Measurements from ENCODE around the gene TMEM91.

Gene TMEM91

GRCh38 chr19:41424335-41425173 is 48.2 kb downstream of the TMEM91 start:
- H3K9me2 ChIP-seq (replicated peaks; ENCODE audit: insufficient read depth, low read length): no peaks in the 10 kb centered on the region
- no peaks in the 10 kb centered on the region for H3F3A ChIP-seq (ENCODE audit: insufficient read depth)
- H3K9ac ChIP-seq (ENCODE audit: low read length): no peak overlapping the region
- H3K27me3 ChIP-seq (ENCODE audit: low read length): no peaks in the 10 kb centered on the region
- no peaks in the 10 kb centered on the region for H3K79me2 ChIP-seq (ENCODE audit: insufficient read depth, low read length)
- H2AFZ ChIP-seq (ENCODE audit: low read depth, low read length, severe bottlenecking): no peak overlapping the region
- H3K36me3 ChIP-seq (ENCODE audit: low read length): no peaks in the 10 kb centered on the region
- no peaks in the 10 kb centered on the region for H3K9me3 ChIP-seq (ENCODE audit: insufficient read depth, low read length)
- H3K27ac ChIP-seq (ENCODE audit: low read depth, low read length): no peak overlapping the region
- H4K20me1 ChIP-seq (ENCODE audit: low read depth, low read length): no peaks in the 10 kb centered on the region
- TF ChIP-seq, protein P1, sequence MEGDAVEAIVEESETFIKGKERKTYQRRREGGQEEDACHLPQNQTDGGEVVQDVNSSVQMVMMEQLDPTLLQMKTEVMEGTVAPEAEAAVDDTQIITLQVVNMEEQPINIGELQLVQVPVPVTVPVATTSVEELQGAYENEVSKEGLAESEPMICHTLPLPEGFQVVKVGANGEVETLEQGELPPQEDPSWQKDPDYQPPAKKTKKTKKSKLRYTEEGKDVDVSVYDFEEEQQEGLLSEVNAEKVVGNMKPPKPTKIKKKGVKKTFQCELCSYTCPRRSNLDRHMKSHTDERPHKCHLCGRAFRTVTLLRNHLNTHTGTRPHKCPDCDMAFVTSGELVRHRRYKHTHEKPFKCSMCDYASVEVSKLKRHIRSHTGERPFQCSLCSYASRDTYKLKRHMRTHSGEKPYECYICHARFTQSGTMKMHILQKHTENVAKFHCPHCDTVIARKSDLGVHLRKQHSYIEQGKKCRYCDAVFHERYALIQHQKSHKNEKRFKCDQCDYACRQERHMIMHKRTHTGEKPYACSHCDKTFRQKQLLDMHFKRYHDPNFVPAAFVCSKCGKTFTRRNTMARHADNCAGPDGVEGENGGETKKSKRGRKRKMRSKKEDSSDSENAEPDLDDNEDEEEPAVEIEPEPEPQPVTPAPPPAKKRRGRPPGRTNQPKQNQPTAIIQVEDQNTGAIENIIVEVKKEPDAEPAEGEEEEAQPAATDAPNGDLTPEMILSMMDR (IDR thresholded peaks at IDR 0.05; ENCODE audit: insufficient read depth, low read length, poor library complexity, severe bottlenecking): no peak
- TF ChIP-seq EZH2phosphoT487 (conservative IDR thresholded peaks at IDR 0.05; ENCODE audit: low read length): no peak
- no peak overlapping the region for H3K4me2 ChIP-seq (ENCODE audit: low read depth, low read length, poor library complexity, severe bottlenecking)
- no peak overlapping the region for H3K4me3 ChIP-seq (ENCODE audit: insufficient read depth, low read length, poor library complexity, severe bottlenecking)

DNA sequence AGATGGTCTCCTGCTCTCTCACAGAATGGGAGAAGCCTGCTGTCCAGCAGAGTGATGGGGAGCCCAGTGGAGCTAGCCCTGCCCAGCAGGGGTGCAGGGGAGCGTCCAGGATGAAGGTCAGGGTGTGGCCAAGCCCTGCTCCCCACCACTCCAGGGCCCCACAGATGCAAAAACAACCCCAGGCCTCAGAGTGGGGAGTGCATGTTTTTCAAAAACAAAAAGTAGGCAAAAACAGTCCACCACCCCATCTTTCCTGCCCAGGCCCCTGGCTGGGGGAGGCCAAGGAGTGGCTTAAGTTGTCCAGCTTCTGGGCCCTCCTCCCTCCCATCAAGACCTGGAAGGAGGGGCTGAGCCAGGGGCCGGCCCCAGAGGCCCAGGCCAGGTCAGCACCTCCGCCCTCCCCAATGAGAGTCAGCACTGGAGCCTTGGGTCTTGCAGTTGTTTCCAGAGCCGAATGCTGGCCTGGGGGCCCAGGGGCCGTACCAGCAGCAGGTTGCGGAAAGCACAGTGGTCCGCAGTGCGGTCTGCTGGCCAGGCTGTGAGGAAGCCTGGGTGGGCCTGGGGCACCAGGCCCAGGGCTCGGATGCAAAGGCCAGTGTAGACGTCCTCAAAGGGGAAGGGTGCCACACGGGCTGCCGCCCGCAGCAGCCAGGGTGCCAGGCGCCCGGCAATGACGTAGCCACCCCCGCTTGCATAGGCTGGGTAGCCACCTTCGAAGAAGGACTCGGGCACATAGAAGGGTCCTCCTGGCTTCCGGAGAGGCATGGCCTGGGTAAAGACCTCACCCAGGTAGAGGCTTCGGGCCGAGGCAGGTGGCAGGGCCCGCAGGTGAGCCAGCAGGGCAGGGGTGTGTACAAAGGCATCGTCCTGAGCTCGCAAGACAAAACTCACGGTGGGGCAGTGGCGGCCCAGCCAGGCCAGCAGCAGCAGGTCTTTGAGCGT is 49.1 kb downstream of the TMEM91 start:
- H3K79me2 ChIP-seq (ENCODE audit: insufficient read depth, low read length): no peaks in the 10 kb centered on the region
- H3K9me3 ChIP-seq (ENCODE audit: insufficient read depth, low read length): no peaks in the 10 kb centered on the region
- no peak overlapping the region for H2AFZ ChIP-seq (ENCODE audit: low read depth, low read length, severe bottlenecking)
- H3K36me3 ChIP-seq (ENCODE audit: low read length): no peaks in the 10 kb centered on the region
- no peak overlapping the region for H3K4me3 ChIP-seq (ENCODE audit: insufficient read depth, low read length, poor library complexity, severe bottlenecking)
- TF ChIP-seq EZH2phosphoT487 (conservative IDR thresholded peaks at IDR 0.05; ENCODE audit: low read length): no peak
- H3K9me2 ChIP-seq (replicated peaks; ENCODE audit: insufficient read depth, low read length): no peaks in the 10 kb centered on the region
- H3K27me3 ChIP-seq (ENCODE audit: low read length): no peaks in the 10 kb centered on the region
- H4K20me1 ChIP-seq (ENCODE audit: low read depth, low read length): no peaks in the 10 kb centered on the region
- H3K4me2 ChIP-seq (ENCODE audit: low read depth, low read length, poor library complexity, severe bottlenecking): no peak overlapping the region
- no peak overlapping the region for H3K27ac ChIP-seq (ENCODE audit: low read depth, low read length)
- no peaks in the 10 kb centered on the region for H3F3A ChIP-seq (ENCODE audit: insufficient read depth)
- no peak overlapping the region for H3K9ac ChIP-seq (ENCODE audit: low read length)

DNA sequence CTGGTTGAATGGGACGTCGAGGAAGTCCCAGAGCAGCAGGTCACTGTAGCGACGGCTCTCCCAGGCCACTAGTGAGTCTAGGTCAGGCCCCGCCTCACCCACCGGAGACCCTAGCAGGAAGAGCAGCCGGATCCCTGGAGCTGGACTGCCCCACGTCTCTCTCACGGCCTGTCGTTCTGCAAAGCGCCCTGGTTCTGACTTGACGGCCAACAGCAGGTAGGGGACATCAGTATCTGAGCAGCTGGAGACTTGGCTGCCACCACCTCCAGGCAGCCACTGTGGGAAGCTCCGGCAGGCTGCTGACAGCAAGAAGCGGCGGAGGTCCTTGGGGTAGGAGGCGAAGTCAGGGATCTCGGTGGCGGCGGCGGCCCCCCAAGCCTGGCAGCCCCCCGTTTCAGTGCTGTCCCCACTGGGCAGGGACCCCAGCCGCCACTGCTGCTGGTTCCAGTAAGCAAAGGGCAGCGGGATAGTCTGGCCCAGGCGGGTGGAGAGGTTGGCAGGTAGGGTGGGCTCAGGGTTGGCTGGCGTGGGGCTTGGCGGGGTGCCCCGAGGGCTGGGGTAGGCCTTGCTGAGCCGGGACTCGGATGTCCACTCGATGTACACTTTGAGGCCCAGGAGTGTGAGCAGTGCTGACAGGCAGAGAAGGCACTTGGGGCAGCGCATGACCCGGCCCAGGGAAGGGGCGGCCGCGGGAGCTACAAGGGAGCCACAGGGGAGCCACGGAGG is 49.9 kb downstream of the TMEM91 start:
- TF ChIP-seq, protein P1 (IDR thresholded peaks at IDR 0.05; ENCODE audit: insufficient read depth, low read length, poor library complexity, severe bottlenecking): no peak
- no peak for TF ChIP-seq EZH2phosphoT487 (conservative IDR thresholded peaks at IDR 0.05; ENCODE audit: low read length)
- no peaks in the 10 kb centered on the region for H3K9me2 ChIP-seq (replicated peaks; ENCODE audit: insufficient read depth, low read length)
- H4K20me1 ChIP-seq (ENCODE audit: low read depth, low read length): no peaks in the 10 kb centered on the region
- no peaks in the 10 kb centered on the region for H3F3A ChIP-seq (ENCODE audit: insufficient read depth)
- H3K27ac ChIP-seq (ENCODE audit: low read depth, low read length): no peak overlapping the region
- no peak overlapping the region for H3K4me3 ChIP-seq (ENCODE audit: insufficient read depth, low read length, poor library complexity, severe bottlenecking)
- no peaks in the 10 kb centered on the region for H3K79me2 ChIP-seq (ENCODE audit: insufficient read depth, low read length)
- no peak overlapping the region for H3K9ac ChIP-seq (ENCODE audit: low read length)
- no peak overlapping the region for H3K4me2 ChIP-seq (ENCODE audit: low read depth, low read length, poor library complexity, severe bottlenecking)
- H3K27me3 ChIP-seq (ENCODE audit: low read length): no peaks in the 10 kb centered on the region
- H2AFZ ChIP-seq (ENCODE audit: low read depth, low read length, severe bottlenecking): no peak overlapping the region
- no peaks in the 10 kb centered on the region for H3K36me3 ChIP-seq (ENCODE audit: low read length)
- no peaks in the 10 kb centered on the region for H3K9me3 ChIP-seq (ENCODE audit: insufficient read depth, low read length)

Measured in SU-DHL-6 (cell line).